KMS-11 (cell line): ENCODE data around the gene CHAF1A.

ENCODE experiments used
- H2AFZ ChIP-seq: fragments of 200-600 bp; sonication (generic); 2 replicates; pipeline ENCODE4 v1.6.1; 2016; ENCODE audit warnings: antibody characterized with exemption, mixed run types, low read depth
- H3K27ac ChIP-seq: fragments of 200-600 bp; sonication (generic); 2 replicates; pipeline ENCODE4 v1.6.1; 2016; ENCODE audit warnings: mild to moderate bottlenecking, mixed run types
- H3K27me3 ChIP-seq: fragments of 200-600 bp; sonication (generic); 2 replicates; pipeline ENCODE4 v1.6.1; 2017; ENCODE audit warnings: mild to moderate bottlenecking, low read depth, mixed run types, moderate library complexity; ENCODE audit not compliant: insufficient read depth
- H3K36me3 ChIP-seq: fragments of 200-600 bp; sonication (generic); 2 replicates; pipeline ENCODE4 v1.6.1; 2017; ENCODE audit warnings: mild to moderate bottlenecking, mixed run types; ENCODE audit not compliant: insufficient read depth
- H3K4me1 ChIP-seq: fragments of 200-600 bp; sonication (generic); 2 replicates; pipeline ENCODE4 v1.6.1; 2016; ENCODE audit warnings: mild to moderate bottlenecking, low read depth, mixed run types; ENCODE audit not compliant: poor library complexity, severe bottlenecking
- H3K4me2 ChIP-seq: fragments of 200-600 bp; sonication (generic); 2 replicates; pipeline ENCODE4 v1.7.0; 2016; ENCODE audit warnings: mild to moderate bottlenecking, mixed run types
- H3K4me3 ChIP-seq: fragments of 200-600 bp; sonication (generic); IDR thresholded peaks from 2 replicates; pipeline ENCODE4 v1.6.1; 2017; ENCODE audit warnings: low read depth, low read length, mixed read lengths; ENCODE audit not compliant: insufficient read depth
- H3K79me2 ChIP-seq: fragments of 200-600 bp; sonication (generic); 2 replicates; pipeline ENCODE4 v1.6.1; 2016; ENCODE audit warnings: low read depth, mixed run types; ENCODE audit not compliant: insufficient read depth
- H3K9ac ChIP-seq: fragments of 200-600 bp; sonication (generic); 2 replicates; pipeline ENCODE4 v1.6.1; 2016; ENCODE audit warnings: mild to moderate bottlenecking, mixed run types
- H4K20me1 ChIP-seq: fragments of 200-600 bp; sonication (generic); 2 replicates; pipeline ENCODE4 v1.6.1; 2016; ENCODE audit warnings: mild to moderate bottlenecking, mixed run types; ENCODE audit not compliant: insufficient read depth
- CTCF ChIP-seq: fragments of 200-600 bp; sonication (generic); conservative IDR thresholded peaks from 2 replicates; pipeline ENCODE4 v1.6.1; 2017; ENCODE audit warnings: low read depth, mild to moderate bottlenecking, antibody characterized with exemption, low read length, moderate library complexity, mixed read lengths

CHAF1A gene

GRCh38 chr19:4415352-4415751 is 12.9 kb downstream of the CHAF1A start:
- no peak overlapping the region for H2AFZ ChIP-seq
- no peak overlapping the region for H3K4me3 ChIP-seq
- 0 out of 2 replicates have a peak, but pooled peaks cover 6% of the 10 kb centered on the region for H4K20me1 ChIP-seq
- H3K4me2 ChIP-seq: no peak overlapping the region
- no peak for TF ChIP-seq CTCF
- no peak overlapping the region for H3K9ac ChIP-seq
- H3K4me1 ChIP-seq: no peaks in the 10 kb centered on the region
- no peak overlapping the region for H3K27ac ChIP-seq
- no peaks in the 10 kb centered on the region for H3K27me3 ChIP-seq
- H3K79me2 ChIP-seq: peaks cover 43% of the 10 kb centered on the region; the same call in 1 of the 2 replicates
- peaks cover 11% of the 10 kb centered on the region; the same call in 1 of the 2 replicates for H3K36me3 ChIP-seq

- H3K79me2 ChIP-seq: peaks cover 37% of the 10 kb centered on the region; the same call in 1 of the 2 replicates
- H3K4me1 ChIP-seq: no peaks in the 10 kb centered on the region
- TF ChIP-seq CTCF: no peak
- no peak overlapping the region for H3K4me3 ChIP-seq
- H3K36me3 ChIP-seq: peaks cover 11% of the 10 kb centered on the region; the same call in 1 of the 2 replicates
- no peak overlapping the region for H3K9ac ChIP-seq
- 0 out of 2 replicates have a peak, but pooled peaks cover 6% of the 10 kb centered on the region for H4K20me1 ChIP-seq
- no peak overlapping the region for H2AFZ ChIP-seq
- H3K4me2 ChIP-seq: no peak overlapping the region
- no peak overlapping the region for H3K27ac ChIP-seq
- H3K27me3 ChIP-seq: no peaks in the 10 kb centered on the region
Measured at GRCh38 chr19:4416268-4416667, 13.8 kb downstream of the CHAF1A start.

- Histone ChIP-seq H3K79me2 (no peaks in the 10 kb centered on the region), H3K36me3 (peaks cover 5% of the 10 kb centered on the region; the same call in 1 of the 2 replicates)
Measured at GRCh38 chr19:4423416-4424126, 21.1 kb downstream of the CHAF1A start.

GRCh38 chr19:4425537-4425936 is 23.1 kb downstream of the CHAF1A start:
- Histone ChIP-seq H3K4me3 (no peak overlapping the region), H2AFZ (no peak overlapping the region), H3K36me3 (peaks cover 7% of the 10 kb centered on the region; the same call in 1 of the 2 replicates), H3K27ac (no peak overlapping the region), H3K4me2 (no peak overlapping the region), H3K79me2 (no peaks in the 10 kb centered on the region), H3K27me3 (no peaks in the 10 kb centered on the region), H3K4me1 (peaks cover 13% of the 10 kb centered on the region), H3K9ac (no peak overlapping the region), H4K20me1 (no peaks in the 10 kb centered on the region)
- no peak for TF ChIP-seq CTCF

More at GRCh38 chr19:4423416-4424126, 21.1 kb downstream of the CHAF1A start:
- peaks cover 13% of the 10 kb centered on the region for H3K4me1 ChIP-seq
- no peaks in the 10 kb centered on the region for H4K20me1 ChIP-seq
- no peak overlapping the region for H2AFZ ChIP-seq
- H3K4me3 ChIP-seq: no peak overlapping the region
- no peak overlapping the region for H3K9ac ChIP-seq
- H3K27me3 ChIP-seq: no peaks in the 10 kb centered on the region
- no peak for TF ChIP-seq CTCF
- H3K27ac ChIP-seq: no peak overlapping the region
- H3K4me2 ChIP-seq: no peak overlapping the region
